WTC11 (cell line): ENCODE results near the gene TMEM38A. TPM values are rescaled to one million over a fixed set of nuclear protein-coding genes. Genes with fewer than 3 reads are reported as not detected.

ENCODE experiments used
- ATAC-seq: fragments of 200-7000 bp; cut with Tn5 transposase; 2 replicates; pipeline ENCODE4 v1.10.0; 2021; ENCODE audit warnings: mild to moderate bottlenecking, moderate library complexity
- CTCF ChIA-PET: fragments of 300-600 bp; sonication (Branson Sonifier 250); formaldehyde crosslinking; loops from one replicate; lab custom pipeline; 2021; ENCODE audit warnings: antibody characterized with exemption; lab: Charles Lee
- POLR2A ChIA-PET: fragments of 350-600 bp; sonication (Branson Sonifier 250); formaldehyde crosslinking; loops from one replicate; lab custom pipeline; 2021; ENCODE audit warnings: antibody characterized with exemption; lab: Charles Lee
- DNase-seq: peaks from one replicate; pipeline ENCODE4 v3.0.0; 2021; ENCODE audit warnings: low spot score
- H3K27ac Mint-ChIP-seq: 2 replicates; pipeline ENCODE4 v1.8.0; 2021; ENCODE audit warnings: mixed read lengths
- H3K27me3 Mint-ChIP-seq: 2 replicates; pipeline ENCODE4 v1.8.0; 2021; ENCODE audit warnings: low read depth, mild to moderate bottlenecking, moderate library complexity, mixed read lengths
- H3K36me3 Mint-ChIP-seq: 2 replicates; pipeline ENCODE4 v1.8.0; 2021; ENCODE audit warnings: mixed read lengths
- H3K4me1 Mint-ChIP-seq: 2 replicates; pipeline ENCODE4 v1.8.0; 2022; ENCODE audit warnings: mixed read lengths
- H3K4me3 Mint-ChIP-seq: 2 replicates; pipeline ENCODE4 v1.8.0; 2021; ENCODE audit warnings: mild to moderate bottlenecking, moderate library complexity, mixed read lengths
- H3K9me3 Mint-ChIP-seq: 2 replicates; pipeline ENCODE4 v1.8.0; 2021; ENCODE audit warnings: mixed read lengths
- CBFB ChIP-seq: sonication (generic); formaldehyde crosslinking; IDR thresholded peaks from 2 replicates; pipeline ENCODE4 v1.8.1; 2022; ENCODE audit warnings: mild to moderate bottlenecking, low read depth, missing genetic modification reagents
- ETV6 ChIP-seq: sonication (generic); formaldehyde crosslinking; IDR thresholded peaks from 2 replicates; pipeline ENCODE4 v1.8.1; 2022; ENCODE audit warnings: mild to moderate bottlenecking, missing genetic modification reagents
- MAX ChIP-seq: sonication (generic); formaldehyde crosslinking; IDR thresholded peaks from 2 replicates; pipeline ENCODE4 v1.8.0; 2022; ENCODE audit warnings: mild to moderate bottlenecking, missing genetic modification reagents
- MXD4 ChIP-seq: fragments of 250-450 bp; sonication (Bioruptor Pico); IDR thresholded peaks from 2 replicates; pipeline ENCODE4 v1.8.0; 2021; ENCODE audit warnings: mild to moderate bottlenecking, moderate library complexity, borderline replicate concordance
- NFATC4 ChIP-seq: fragments of 250-450 bp; sonication (Bioruptor Pico); IDR thresholded peaks from 2 replicates; pipeline ENCODE4 v1.9.0; 2021; ENCODE audit warnings: mild to moderate bottlenecking
- NR2C2 ChIP-seq: sonication (generic); formaldehyde crosslinking; IDR thresholded peaks from 2 replicates; pipeline ENCODE4 v1.8.0; 2022; ENCODE audit warnings: mild to moderate bottlenecking, missing genetic modification reagents
- PRRX2 ChIP-seq: fragments of 250-450 bp; sonication (Bioruptor Pico); IDR thresholded peaks from 2 replicates; pipeline ENCODE4 v1.8.0; 2021; ENCODE audit warnings: mild to moderate bottlenecking
- SOX15 ChIP-seq: fragments of 250-450 bp; sonication (Bioruptor Pico); IDR thresholded peaks from 2 replicates; pipeline ENCODE4 v1.9.0; 2021; ENCODE audit warnings: mild to moderate bottlenecking
- ZBTB43 ChIP-seq: sonication (generic); formaldehyde crosslinking; IDR thresholded peaks from 2 replicates; pipeline ENCODE4 v1.8.1; 2023; ENCODE audit warnings: mild to moderate bottlenecking, missing genetic modification reagents
- ZNF281 ChIP-seq: sonication (generic); formaldehyde crosslinking; IDR thresholded peaks from 2 replicates; pipeline ENCODE4 v1.8.0; 2023; ENCODE audit warnings: mild to moderate bottlenecking, missing genetic modification reagents
- ZNF423 ChIP-seq: fragments of 250-450 bp; sonication (Bioruptor Pico); IDR thresholded peaks from 2 replicates; pipeline ENCODE4 v2.1.2; 2022; ENCODE audit warnings: mild to moderate bottlenecking, moderate library complexity
- ZNF512 ChIP-seq: sonication (generic); formaldehyde crosslinking; IDR thresholded peaks from 2 replicates; pipeline ENCODE4 v1.8.1; 2022; ENCODE audit warnings: missing genetic modification reagents, borderline replicate concordance
- ZNF671 ChIP-seq: fragments of 250-450 bp; sonication (Bioruptor Pico); IDR thresholded peaks from 2 replicates; pipeline ENCODE4 v1.8.0; 2021; ENCODE audit warnings: mild to moderate bottlenecking
- total RNA-seq: library from RNA; stranded (reverse); gene quantifications from 3 replicates; pipeline ENCODE4 v1.2.3, GENCODE V29; 2021
- TF ChIP-seq, protein P1 (sequence below): sonication (generic); formaldehyde crosslinking; IDR thresholded peaks from 2 replicates; pipeline ENCODE4 v1.8.1; 2023; ENCODE audit warnings: mild to moderate bottlenecking, missing genetic modification reagents, moderate library complexity
- TF ChIP-seq, protein P2 (sequence below): fragments of 250-450 bp; sonication (Bioruptor Pico); IDR thresholded peaks from 2 replicates; pipeline ENCODE4 v1.9.0; 2021; ENCODE audit warnings: mild to moderate bottlenecking
- TF ChIP-seq, protein P3 (sequence below): sonication (generic); formaldehyde crosslinking; IDR thresholded peaks from 2 replicates; pipeline ENCODE4 v1.8.0; 2022; ENCODE audit warnings: mild to moderate bottlenecking, missing genetic modification reagents
- TF ChIP-seq, protein P4 (sequence below): sonication (generic); formaldehyde crosslinking; IDR thresholded peaks from 2 replicates; pipeline ENCODE4 v1.8.0; 2022; ENCODE audit warnings: missing genetic modification reagents

Gene TMEM38A
- total RNA-seq, 1 experiment from 2014 or later = 9.5 TPM

GRCh38 chr19:16652854-16653253, 8.1 kb upstream of the TMEM38A start:
- POLR2A ChIA-PET = no interaction called here
- H3K27me3 Mint-ChIP-seq = no peaks in the 10 kb centered on the region
- TF ChIP-seq, protein P1, sequence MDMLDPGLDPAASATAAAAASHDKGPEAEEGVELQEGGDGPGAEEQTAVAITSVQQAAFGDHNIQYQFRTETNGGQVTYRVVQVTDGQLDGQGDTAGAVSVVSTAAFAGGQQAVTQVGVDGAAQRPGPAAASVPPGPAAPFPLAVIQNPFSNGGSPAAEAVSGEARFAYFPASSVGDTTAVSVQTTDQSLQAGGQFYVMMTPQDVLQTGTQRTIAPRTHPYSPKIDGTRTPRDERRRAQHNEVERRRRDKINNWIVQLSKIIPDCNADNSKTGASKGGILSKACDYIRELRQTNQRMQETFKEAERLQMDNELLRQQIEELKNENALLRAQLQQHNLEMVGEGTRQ = no peak
- TF ChIP-seq ZBTB43 (CRISPR knock-in tag) = no peak
- TF ChIP-seq PRRX2 = no peak
- no peak for TF ChIP-seq ZNF671 (CRISPR knock-in tag)
- TF ChIP-seq ETV6 (CRISPR knock-in tag) = no peak
- TF ChIP-seq MXD4 (CRISPR knock-in tag) = no peak
- no peak for TF ChIP-seq NR2C2 (CRISPR knock-in tag)
- TF ChIP-seq ZNF281 (CRISPR knock-in tag) = no peak
- no peak for TF ChIP-seq ZNF512
- no peak for TF ChIP-seq SOX15
- no peak for TF ChIP-seq ZNF423 (CRISPR knock-in tag)
- TF ChIP-seq, protein P2, sequence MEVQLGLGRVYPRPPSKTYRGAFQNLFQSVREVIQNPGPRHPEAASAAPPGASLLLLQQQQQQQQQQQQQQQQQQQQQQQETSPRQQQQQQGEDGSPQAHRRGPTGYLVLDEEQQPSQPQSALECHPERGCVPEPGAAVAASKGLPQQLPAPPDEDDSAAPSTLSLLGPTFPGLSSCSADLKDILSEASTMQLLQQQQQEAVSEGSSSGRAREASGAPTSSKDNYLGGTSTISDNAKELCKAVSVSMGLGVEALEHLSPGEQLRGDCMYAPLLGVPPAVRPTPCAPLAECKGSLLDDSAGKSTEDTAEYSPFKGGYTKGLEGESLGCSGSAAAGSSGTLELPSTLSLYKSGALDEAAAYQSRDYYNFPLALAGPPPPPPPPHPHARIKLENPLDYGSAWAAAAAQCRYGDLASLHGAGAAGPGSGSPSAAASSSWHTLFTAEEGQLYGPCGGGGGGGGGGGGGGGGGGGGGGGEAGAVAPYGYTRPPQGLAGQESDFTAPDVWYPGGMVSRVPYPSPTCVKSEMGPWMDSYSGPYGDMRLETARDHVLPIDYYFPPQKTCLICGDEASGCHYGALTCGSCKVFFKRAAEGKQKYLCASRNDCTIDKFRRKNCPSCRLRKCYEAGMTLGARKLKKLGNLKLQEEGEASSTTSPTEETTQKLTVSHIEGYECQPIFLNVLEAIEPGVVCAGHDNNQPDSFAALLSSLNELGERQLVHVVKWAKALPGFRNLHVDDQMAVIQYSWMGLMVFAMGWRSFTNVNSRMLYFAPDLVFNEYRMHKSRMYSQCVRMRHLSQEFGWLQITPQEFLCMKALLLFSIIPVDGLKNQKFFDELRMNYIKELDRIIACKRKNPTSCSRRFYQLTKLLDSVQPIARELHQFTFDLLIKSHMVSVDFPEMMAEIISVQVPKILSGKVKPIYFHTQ = no peak
- no peak for TF ChIP-seq MAX (CRISPR knock-in tag)
- TF ChIP-seq NFATC4 (CRISPR knock-in tag) = no peak
- TF ChIP-seq, all 79 proteins: peak for 0
- no peaks in the 10 kb centered on the region for H3K4me1 Mint-ChIP-seq
- H3K27ac Mint-ChIP-seq = no peak overlapping the region
- H3K36me3 Mint-ChIP-seq = peaks cover 74% of the 10 kb centered on the region
- peaks cover 4% of the 10 kb centered on the region; the same call in 1 of the 2 replicates for H3K9me3 Mint-ChIP-seq
- DNase-seq (no peak), ATAC-seq (no peak)
- H3K4me3 Mint-ChIP-seq = no peak overlapping the region
- CTCF ChIA-PET = no interaction called here

DNA sequence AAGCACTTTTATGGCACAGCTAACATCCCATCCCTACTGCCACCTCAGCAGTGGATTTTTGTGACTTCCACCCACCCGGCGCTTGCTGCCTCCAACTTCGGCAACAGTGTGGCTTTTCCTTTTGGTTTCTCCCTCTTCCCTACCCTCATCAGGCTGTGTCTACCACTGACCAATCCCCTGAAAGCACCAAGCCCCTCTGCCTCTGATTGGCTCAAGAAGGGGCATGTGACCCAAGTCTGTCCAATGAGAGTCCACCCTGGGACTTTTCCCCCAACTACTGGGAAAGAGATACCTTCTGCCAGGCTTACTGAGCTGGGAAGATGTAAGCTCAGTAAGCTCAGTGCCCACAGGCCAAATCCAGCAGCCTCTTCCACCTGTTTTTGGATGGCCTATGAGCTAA, 6.8 kb upstream of the TMEM38A start:
- Mint-ChIP-seq H3K36me3 (peaks cover 77% of the 10 kb centered on the region), H3K4me3 (no peak overlapping the region), H3K27me3 (no peaks in the 10 kb centered on the region), H3K9me3 (peaks cover 4% of the 10 kb centered on the region; the same call in 1 of the 2 replicates), H3K27ac (no peak overlapping the region), H3K4me1 (0 out of 2 replicates have a peak, but pooled peaks cover 3% of the 10 kb centered on the region)
- POLR2A ChIA-PET = no interaction called here
- peak; percentile 78 for ATAC-seq
- no peak for DNase-seq
- CTCF ChIA-PET = no interaction called here
- no peak for TF ChIP-seq CBFB
- TF ChIP-seq, protein P3, sequence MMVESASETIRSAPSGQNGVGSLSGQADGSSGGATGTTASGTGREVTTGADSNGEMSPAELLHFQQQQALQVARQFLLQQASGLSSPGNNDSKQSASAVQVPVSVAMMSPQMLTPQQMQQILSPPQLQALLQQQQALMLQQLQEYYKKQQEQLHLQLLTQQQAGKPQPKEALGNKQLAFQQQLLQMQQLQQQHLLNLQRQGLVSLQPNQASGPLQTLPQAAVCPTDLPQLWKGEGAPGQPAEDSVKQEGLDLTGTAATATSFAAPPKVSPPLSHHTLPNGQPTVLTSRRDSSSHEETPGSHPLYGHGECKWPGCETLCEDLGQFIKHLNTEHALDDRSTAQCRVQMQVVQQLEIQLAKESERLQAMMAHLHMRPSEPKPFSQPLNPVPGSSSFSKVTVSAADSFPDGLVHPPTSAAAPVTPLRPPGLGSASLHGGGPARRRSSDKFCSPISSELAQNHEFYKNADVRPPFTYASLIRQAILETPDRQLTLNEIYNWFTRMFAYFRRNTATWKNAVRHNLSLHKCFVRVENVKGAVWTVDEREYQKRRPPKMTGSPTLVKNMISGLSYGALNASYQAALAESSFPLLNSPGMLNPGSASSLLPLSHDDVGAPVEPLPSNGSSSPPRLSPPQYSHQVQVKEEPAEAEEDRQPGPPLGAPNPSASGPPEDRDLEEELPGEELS = no peak
- TF ChIP-seq, protein P2 = no peak
- TF ChIP-seq SOX15 = no peak
- TF ChIP-seq, protein P4, sequence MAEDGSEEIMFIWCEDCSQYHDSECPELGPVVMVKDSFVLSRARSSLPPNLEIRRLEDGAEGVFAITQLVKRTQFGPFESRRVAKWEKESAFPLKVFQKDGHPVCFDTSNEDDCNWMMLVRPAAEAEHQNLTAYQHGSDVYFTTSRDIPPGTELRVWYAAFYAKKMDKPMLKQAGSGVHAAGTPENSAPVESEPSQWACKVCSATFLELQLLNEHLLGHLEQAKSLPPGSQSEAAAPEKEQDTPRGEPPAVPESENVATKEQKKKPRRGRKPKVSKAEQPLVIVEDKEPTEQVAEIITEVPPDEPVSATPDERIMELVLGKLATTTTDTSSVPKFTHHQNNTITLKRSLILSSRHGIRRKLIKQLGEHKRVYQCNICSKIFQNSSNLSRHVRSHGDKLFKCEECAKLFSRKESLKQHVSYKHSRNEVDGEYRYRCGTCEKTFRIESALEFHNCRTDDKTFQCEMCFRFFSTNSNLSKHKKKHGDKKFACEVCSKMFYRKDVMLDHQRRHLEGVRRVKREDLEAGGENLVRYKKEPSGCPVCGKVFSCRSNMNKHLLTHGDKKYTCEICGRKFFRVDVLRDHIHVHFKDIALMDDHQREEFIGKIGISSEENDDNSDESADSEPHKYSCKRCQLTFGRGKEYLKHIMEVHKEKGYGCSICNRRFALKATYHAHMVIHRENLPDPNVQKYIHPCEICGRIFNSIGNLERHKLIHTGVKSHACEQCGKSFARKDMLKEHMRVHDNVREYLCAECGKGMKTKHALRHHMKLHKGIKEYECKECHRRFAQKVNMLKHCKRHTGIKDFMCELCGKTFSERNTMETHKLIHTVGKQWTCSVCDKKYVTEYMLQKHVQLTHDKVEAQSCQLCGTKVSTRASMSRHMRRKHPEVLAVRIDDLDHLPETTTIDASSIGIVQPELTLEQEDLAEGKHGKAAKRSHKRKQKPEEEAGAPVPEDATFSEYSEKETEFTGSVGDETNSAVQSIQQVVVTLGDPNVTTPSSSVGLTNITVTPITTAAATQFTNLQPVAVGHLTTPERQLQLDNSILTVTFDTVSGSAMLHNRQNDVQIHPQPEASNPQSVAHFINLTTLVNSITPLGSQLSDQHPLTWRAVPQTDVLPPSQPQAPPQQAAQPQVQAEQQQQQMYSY = no peak
